Left lung (tissue), 10 donors: ENCODE measurements around the gene ITPR2. TPM values are rescaled to one million over a fixed set of nuclear protein-coding genes. Genes with fewer than 3 reads are reported as not detected.

Experiments used
- ATAC-seq: fragments of 200-7000 bp; cut with Tn5 transposase; one replicate; pipeline ENCODE4 v1.9.1; 2020; ENCODE audit warnings: moderate library complexity
- DNase-seq, 4 donors: peaks; one replicate each; pipeline ENCODE4 v3.0.0-alpha.2; 2013 to 2020
- H3K27ac ChIP-seq, 2 donors: fragments of 200-600 bp; sonication (generic) in 1 of 2; one replicate each; pipeline versions ENCODE4 v1.5.0 to v1.8.0; 2020 to 2021
- H3K27me3 ChIP-seq, 2 donors: fragments of 200-600 bp; sonication (generic) in 1 of 2; one replicate each; pipeline versions ENCODE4 v1.5.0 to v1.8.0; 2020 to 2021
- H3K36me3 ChIP-seq, 2 donors: fragments of 200-600 bp; sonication (generic) in 1 of 2; one replicate each; pipeline versions ENCODE4 v1.5.0 to v1.8.0; 2020 to 2021
- H3K4me1 ChIP-seq, 2 donors: fragments of 200-600 bp; one replicate each; pipeline ENCODE4 v1.8.0; 2021
- H3K4me3 ChIP-seq, 2 donors: fragments of 200-600 bp; sonication (generic) in 1 of 2; one replicate each; pipeline versions ENCODE4 v1.5.0 to v1.8.0; 2020 to 2021; ENCODE audit warnings: mild to moderate bottlenecking in 1 of 2
- H3K9me3 ChIP-seq, 2 donors: fragments of 200-600 bp; sonication (generic) in 1 of 2; one replicate each; pipeline versions ENCODE4 v1.5.0 to v1.8.0; 2020 to 2021
- CTCF ChIP-seq, 2 donors: fragments of 200-600 bp; sonication (generic) in 1 of 2; IDR thresholded peaks; one replicate each; pipeline versions ENCODE4 v1.5.0 to v1.8.0; 2021; ENCODE audit warnings: antibody characterized with exemption in 2 of 2
- intact Hi-C, 2 donors: fragments of 100-400 bp; cut with DNase I; formaldehyde crosslinking; loops; one replicate each; pipeline versions ENCODE4 v1.11.2 to v1.14.2; 2022
- polyA plus RNA-seq, 6 donors: library from polyadenylated mRNA; unstranded; fragments of 120-200 nt; gene quantifications; one replicate each; pipeline ENCODE4 v1.2.1, GENCODE V29; 2013; ENCODE audit not compliant: insufficient read length in 6 of 6
- total RNA-seq, 2 donors: library from RNA; stranded (reverse); fragmentation: NEBNext Ultra II Directional; extraction: Animal tissue kit (Norgen Biotek cat#: 25700); gene quantifications; one replicate each; pipeline ENCODE4 v1.2.1, GENCODE V29; 2021
- donor health status: DM: no; HTN: yes; CAD: no.
- donor health status: DM: no; HTN: no; CAD: no.

Gene ITPR2
- total and polyA plus RNA-seq, 8 donors = 5.5 to 67.8 (median 7.5) TPM

- Histone ChIP-seq H3K27me3 (no peaks in the 10 kb centered on the region), H3K27ac (no peak overlapping the region), H3K4me1 (peaks cover 0 to 20% of the 10 kb centered on the region in 2 donors), H3K4me3 (no peak overlapping the region), H3K36me3 (no peaks in the 10 kb centered on the region), H3K9me3 (peaks cover 0 to 10% of the 10 kb centered on the region in 2 donors)
- intact Hi-C loops = no loop called here
- DNase-seq = no peak
- ATAC-seq = no peak
- TF ChIP-seq CTCF (IDR thresholded peaks at IDR 0.05) = no peak
Measured at GRCh38 chr12:26737487-26738030, 95.4 kb downstream of the ITPR2 start.

DNA sequence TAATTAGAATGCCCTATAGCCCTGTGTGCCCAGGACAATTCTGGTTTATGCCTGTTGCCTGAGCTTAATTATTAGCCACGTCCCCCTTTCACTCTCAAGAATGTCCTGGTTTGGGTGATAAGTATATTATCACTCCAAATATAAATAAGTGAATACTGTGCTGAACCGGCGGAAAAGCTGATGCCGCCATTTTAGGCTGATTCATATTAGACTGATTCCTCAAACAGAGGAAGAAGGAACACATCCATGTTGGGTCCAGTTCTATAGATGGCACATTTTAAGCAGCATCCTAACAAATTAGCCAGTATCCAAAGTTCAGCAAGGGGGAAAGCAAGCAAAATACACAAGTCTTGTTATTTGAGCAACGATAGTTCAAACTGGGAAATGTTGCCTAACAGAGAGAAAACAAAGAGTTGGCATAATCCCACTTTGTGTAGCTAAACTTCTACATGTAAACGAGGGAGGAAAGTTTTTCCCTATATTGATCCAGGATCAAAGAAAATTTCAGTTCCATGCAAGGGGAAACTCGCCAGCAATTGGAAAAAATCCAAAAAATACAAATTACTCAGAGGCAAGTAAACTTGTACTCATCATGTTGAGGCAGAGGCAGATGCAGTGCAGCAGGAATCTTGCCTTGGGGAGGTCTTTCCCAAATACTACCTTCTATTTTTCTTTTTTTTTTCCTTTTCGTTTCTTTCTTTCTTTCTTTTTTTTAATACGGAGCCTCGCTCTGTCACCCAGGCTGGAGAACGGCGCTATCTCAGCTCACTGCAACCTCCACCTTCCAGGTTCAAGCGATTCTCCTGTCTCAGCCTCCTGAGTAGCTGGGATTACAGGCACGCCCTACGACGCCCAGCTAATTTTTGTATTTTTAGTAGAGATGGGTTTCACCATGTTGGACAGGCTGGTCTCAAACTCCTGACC is 96.2 kb downstream of the ITPR2 start:
- intact Hi-C loops = no loop called here
- no peaks in the 10 kb centered on the region for H3K36me3 ChIP-seq
- ATAC-seq = no peak
- peaks cover 0 to 10% of the 10 kb centered on the region in 2 donors for H3K9me3 ChIP-seq
- no peak overlapping the region for H3K27ac ChIP-seq
- H3K27me3 ChIP-seq = no peaks in the 10 kb centered on the region
- peaks cover 0 to 27% of the 10 kb centered on the region in 2 donors for H3K4me1 ChIP-seq
- no peak for DNase-seq
- no peak overlapping the region for H3K4me3 ChIP-seq
- no peak for TF ChIP-seq CTCF (IDR thresholded peaks at IDR 0.05)

DNA sequence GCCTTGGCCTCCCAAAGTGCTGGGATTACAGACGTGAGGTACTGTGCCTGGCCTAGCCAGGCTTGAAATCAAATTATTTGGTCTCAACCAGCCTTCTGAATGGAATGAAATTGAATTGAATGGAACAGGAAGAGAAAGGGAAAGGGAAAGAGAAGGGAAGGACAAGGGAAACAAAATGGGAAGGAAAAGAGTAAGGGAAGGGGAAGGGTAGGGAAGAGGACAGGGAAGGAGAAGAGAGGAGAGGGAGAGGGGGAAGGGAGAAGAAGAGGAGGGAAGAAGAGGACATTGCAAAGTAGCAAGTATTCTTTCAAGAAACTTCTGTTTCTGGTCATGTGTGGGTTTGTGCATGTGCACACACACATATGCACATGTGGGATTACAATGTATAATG is 97.8 kb downstream of the ITPR2 start:
- no peak for DNase-seq
- intact Hi-C loops = no loop called here
- TF ChIP-seq CTCF (IDR thresholded peaks at IDR 0.05) = no peak
- Histone ChIP-seq H3K4me1 (peaks cover 0 to 41% of the 10 kb centered on the region in 2 donors), H3K4me3 (no peak overlapping the region), H3K9me3 (peaks cover 0 to 10% of the 10 kb centered on the region in 2 donors), H3K27ac (no peak overlapping the region), H3K36me3 (no peaks in the 10 kb centered on the region), H3K27me3 (no peaks in the 10 kb centered on the region)
- ATAC-seq = no peak

- H3K36me3 ChIP-seq = no peaks in the 10 kb centered on the region
- DNase-seq = no peak
- H3K9me3 ChIP-seq = peaks cover 0 to 10% of the 10 kb centered on the region in 2 donors
- no peak overlapping the region for H3K4me3 ChIP-seq
- intact Hi-C loops = no loop called here
- no peak for ATAC-seq
- no peak for TF ChIP-seq CTCF (IDR thresholded peaks at IDR 0.05)
- H3K27me3 ChIP-seq = no peaks in the 10 kb centered on the region
- no peak overlapping the region for H3K27ac ChIP-seq
- H3K4me1 ChIP-seq = peaks cover 0 to 41% of the 10 kb centered on the region in 2 donors
Measured at GRCh38 chr12:26734510-26735248, 98.3 kb downstream of the ITPR2 start.
